GM04503 (cell line): ENCODE results near the gene WIPF1.
A peak's percentile ranks its signal among the peaks of the same experiment; 100 is the strongest.

Experiments used
- DNase-seq: peaks from one replicate; pipeline ENCODE4 v3.0.0-alpha.2; 2012; ENCODE audit warnings: low read depth

WIPF1 gene

DNA sequence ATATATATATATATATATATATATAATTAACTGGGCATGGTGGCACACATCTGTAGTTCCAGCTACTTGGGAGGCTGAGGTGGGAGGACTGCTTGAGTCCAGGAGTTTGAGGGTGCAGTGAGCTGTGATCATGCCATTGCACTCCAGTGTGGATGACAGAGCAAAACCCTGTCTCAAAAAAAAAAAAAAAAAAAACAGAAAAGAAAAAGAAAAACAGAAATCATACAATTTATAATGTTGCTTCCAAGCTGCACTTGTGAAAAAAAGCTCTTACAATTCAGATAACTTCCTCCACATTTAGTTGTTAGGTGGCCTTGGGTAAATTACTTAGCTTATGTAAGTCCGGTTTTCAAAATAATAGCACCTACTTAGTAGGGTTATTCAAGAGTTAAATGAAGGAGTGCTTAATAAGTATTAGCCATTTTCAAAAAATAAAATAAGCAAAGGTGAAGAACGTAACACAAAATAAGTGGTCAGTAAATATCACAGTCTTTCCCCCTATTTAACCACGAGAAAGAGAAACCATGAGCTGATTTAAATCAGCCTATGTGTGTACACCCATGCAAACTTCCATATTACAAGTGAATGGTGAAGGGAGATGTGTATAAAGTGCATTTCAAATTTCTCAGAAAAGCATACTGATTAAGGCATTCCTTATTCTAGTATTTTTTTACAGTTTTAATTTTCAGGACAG lies 2.3 kb downstream of the WIPF1 start:
- DNase-seq, result no peak

DNA sequence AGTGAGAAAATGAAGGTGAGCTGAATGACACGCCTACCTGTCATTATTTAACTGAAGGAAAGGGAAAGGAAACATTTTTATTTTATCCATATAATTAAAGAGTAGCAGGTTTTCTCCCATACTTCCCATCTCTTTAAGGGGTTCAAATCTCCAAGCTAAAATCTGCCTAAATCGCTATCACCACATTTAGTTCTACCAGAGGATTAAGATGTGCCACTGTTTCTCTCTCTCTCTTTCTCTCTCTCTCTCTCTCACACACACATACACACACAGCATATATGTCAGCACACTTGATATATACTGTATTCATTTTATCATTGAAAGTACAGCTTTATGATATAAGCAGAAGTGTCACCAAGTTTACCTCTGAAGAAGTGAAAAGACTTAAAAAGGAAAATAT lies 3.1 kb downstream of the WIPF1 start:
- no peak for DNase-seq

DNA sequence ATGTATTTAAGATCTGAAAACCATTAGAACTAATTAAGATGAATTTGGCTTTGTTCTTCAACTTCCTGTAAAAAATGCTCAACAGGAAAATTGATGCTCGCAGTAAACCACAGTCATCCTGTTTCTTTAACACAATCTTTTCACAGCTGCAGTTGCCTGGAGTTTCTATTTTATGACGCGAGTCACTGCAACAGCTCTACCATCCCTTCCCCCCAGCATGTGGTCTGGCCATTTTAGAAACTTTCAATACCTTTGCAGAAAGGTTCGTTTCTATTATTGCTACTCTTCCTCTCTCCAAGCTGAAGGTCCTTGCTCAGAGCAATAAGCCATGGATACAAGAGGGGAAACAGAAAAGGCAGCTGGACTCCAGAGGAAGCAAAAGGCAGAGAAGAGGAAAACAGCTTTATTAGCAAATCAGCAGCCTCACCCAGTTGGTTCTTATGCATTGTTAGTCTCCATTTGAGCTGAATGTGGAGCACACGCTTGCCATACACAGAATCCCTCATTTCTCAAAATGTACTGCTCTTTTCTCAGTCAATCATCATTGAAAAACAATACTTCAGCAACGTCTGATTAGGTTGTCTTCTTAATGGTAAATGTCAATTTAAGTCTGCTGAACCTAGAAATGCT lies 3.9 kb downstream of the WIPF1 start:
- no peak for DNase-seq

GRCh38 chr2:174593041-174593440 lies 4.6 kb downstream of the WIPF1 start:
- no peak for DNase-seq

DNA sequence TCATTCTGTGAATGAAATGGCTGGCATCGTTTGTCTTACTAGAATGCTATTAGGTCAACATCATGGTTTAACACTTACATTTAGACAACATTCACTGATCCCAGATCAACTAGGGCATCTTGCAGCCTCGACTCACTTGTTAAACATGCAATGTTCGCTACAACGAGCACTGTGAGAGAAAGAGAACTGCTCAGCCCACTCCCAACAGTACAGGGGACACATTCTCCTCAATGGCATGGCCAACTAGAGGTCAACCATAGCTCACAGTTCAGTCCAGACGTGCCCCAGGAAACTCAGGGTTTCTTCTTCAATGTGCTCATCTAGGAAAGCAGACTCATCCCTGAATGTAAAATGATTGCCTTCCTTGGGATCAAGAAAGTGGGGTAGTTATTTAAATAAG lies 5.9 kb downstream of the WIPF1 start:
- no peak for DNase-seq

DNA sequence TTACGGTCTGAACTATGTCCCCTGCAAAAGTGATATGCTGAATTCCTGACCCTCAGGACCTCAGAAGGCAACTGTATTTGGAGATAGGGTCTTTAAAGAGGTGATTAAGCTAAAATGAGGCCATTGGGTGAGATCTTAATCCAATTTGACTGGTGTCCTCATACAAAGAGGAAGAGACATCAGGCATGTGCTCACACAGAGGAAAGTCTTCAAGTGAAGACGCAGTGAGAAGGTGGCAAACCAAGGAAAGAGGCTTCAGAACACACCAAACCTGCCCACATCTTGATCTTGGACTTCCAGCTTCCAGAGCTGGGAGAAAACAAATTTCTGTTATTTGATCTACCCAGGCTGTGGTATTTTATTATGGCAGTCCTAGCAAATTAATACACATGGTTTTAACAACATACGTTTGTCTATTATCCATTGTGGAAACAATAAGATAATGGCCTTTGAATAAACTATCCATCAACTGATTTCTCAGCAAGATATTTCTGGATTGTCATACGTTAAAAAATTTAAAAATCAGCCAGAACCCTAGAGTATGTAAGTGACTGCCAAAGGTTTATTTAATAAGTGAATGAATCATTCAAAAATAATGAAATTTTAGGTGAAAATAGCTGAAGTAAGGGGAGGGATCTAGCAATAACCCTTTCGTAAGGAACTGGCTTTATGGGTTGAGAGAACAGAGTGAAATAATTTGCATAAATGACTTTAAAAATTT lies 6.5 kb downstream of the WIPF1 start:
- DNase-seq, result no peak

DNA sequence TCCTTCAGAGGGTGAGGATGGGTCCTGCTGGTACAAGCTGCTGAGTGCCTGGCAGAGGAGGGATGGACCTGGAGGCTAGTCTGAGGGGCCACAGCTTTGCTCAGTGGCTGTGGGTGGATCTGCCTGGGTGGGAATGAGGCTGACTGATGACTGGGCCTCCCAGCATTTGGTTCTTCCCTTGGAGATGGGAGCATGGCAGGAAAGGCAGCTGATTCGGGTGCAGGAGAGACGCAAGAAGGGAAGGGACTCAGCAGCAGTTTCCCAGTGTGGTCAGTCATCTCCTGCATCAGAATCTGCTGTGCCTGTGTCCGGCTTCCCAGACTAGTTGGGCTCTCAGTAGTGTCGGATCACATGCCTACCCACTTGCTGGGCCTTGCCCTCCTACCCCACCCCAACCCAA lies 7.3 kb downstream of the WIPF1 start:
- DNase-seq, result no peak

DNA sequence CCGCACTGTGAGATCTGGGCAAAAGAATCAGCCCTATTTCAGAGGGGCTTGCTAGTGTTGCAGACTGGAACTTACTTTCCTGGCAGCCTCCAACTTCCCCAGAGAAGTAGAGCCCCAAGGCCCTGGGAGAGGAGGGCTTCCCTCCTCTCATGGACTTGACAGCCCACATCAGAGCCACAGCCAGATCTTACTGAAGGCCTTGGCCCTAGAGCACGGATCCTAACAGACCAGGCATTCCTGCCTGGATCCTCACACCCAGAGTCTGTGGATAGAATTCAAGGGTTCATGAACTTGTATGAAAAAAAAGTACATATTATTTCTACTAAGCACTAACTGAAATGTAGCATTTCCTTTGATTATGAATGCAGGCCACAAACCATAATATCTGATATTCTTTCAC lies 8.3 kb downstream of the WIPF1 start:
- no peak for DNase-seq

DNA sequence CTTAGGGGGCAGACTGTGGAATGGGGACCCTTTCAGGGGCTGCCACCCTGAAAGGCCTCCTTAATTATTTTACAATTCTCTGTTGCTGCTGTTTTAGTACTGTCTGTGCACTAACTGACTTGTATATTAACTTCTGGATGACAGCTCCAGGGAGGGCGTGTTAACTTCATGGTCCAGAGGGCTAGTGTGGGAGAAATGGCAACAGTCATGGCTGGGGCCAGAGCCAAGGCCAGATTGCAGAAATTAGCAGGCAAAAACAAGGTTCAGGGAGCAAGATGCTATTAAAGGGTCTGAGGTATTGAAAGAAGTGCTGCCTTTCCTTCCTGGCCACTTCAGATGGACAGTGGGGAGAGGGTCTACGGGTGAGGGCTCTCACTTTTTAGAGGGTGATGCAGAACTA lies 9.1 kb downstream of the WIPF1 start:
- DNase-seq, result no peak

GRCh38 chr2:174587579-174587978 lies 10.0 kb downstream of the WIPF1 start:
- no peak for DNase-seq

- no peak for DNase-seq
Observed at GRCh38 chr2:174586418-174587295, 10.9 kb downstream of the WIPF1 start.

DNA sequence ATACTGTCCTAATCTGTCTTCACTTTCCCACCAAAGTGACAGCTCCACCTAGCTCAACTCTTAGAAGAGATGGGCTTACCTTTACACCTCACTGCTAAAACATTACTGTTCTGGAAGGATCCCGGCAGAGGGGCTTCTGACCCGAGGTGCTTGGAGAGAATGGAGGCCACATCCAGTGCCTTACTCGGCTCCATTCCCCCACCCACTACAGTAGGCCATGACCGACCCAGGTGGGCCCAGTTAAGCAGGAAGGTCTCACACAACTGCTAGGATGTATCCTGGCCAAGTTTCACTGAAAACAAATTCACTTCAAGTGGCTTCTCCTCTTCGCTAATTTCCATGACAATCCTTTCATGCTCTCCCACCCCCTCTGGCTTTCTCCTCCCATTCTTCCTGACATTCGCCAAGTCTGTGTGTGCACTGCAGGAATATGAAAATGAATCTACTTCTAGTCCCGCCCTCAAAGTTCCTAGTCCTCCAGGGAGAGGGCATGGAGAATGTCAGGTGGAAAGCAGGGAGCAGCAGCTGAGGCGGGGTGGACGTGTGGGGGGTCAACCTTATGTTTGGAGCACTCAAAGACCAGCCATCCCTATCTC lies 11.8 kb downstream of the WIPF1 start:
- no peak for DNase-seq

GRCh38 chr2:174585146-174585545 lies 12.5 kb downstream of the WIPF1 start:
- no peak for DNase-seq

- DNase-seq, result no peak
Observed at GRCh38 chr2:174581491-174581890, 16.1 kb downstream of the WIPF1 start.

- DNase-seq, result no peak
Observed at GRCh38 chr2:174580951-174581350, 16.7 kb downstream of the WIPF1 start.

DNA sequence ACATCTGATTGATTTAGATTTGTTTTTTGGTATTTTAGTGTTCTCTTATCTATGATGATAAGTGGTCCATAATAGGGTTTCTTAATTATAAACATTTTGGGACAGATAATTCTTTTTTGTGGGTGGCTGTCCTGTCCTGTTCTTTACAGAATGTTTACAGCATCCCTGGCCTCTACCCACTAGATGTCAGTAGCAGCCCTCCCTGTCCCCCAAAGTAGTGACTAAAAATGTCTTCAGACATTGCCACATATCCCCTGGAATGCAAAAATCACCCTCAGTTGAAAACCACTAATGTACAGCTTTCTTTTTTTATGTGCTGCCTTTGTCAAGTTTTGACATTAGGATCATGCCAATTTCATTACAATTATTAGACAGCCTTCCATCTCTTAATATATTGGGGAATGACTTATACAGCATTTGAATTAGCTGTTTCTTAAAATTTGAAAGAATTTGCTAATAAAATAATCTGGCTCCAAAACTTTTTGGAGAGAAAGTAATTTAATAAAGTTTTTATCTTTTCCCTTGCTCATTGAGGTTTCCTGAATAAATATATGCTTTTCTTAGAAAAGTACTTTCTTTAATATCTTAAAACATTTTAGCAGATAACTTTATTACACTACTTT lies 19.5 kb downstream of the WIPF1 start:
- DNase-seq, result peak; percentile 30

DNA sequence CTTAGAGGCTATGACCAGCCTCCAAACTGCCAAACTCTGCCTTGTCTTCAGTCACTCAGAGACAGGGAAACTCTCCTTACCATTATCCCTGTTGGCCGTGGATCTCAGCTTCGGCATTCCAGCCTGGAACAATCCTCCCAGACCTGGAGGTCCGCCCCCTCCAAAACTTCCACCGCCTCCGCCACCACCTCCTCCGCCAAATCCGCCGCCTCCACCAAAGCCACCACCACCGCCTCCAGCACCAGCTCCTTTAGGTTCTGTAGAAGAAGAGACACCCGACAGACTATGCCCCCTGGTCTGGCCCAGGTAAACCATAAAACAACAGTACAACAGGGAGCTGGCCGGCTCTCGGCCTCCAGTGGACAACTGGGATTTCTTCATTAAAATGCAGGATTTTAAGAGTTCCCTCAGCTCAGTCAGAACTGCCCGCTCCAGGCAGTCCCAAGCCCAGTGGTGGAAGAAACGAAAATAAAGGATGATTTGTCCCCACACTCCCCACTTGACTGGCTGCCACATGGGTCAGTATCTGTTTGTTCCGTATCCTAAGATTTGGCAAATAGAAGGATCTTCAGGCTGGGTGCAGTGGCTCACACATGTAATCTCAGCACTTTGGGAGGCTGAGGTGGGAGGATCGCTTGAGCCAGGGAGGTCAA lies 22.4 kb downstream of the WIPF1 start:
- DNase-seq, result no peak

DNA sequence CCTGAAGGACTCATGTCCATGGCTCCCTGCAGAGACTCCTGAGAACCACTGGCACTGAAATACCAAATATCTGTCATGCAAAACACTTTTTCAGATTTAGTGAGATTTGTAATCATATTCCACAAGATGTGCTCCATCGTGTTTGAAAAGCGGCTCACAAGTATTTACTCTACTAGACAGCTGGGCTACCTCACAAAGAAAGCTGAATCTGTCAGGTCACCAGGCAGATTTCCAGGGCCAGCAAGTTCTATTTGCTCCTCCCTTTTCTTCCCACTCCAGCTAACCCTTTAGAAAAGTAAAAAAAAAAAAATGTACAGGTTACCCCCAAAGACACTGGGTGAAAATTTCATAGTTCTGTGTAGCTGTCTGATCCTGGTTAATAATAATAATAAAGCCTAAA lies 22.9 kb downstream of the WIPF1 start:
- DNase-seq, result no peak

DNA sequence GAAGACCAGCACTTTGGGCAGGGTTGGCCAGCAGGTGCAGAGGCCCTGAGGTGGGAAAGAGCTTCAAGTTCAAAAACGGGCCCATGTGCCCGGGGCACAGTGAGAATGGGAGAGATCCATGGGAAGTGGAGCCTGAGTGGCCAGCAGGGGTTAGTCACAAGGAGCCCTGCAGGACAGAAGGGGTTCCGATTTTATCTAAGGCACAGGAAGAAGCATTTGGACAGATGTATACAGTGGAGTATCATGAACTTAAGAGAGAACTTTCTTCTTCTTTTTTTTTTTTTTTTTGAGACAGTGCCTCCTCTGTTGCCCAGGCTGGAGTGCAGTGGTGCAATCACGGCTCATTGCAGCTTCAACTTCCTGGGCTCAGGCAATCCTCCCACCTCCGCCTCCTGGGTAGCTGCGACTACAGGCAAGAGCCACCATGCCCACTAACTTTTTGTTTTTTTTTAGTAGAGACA lies 24.0 kb downstream of the WIPF1 start:
- DNase-seq, result no peak

DNA sequence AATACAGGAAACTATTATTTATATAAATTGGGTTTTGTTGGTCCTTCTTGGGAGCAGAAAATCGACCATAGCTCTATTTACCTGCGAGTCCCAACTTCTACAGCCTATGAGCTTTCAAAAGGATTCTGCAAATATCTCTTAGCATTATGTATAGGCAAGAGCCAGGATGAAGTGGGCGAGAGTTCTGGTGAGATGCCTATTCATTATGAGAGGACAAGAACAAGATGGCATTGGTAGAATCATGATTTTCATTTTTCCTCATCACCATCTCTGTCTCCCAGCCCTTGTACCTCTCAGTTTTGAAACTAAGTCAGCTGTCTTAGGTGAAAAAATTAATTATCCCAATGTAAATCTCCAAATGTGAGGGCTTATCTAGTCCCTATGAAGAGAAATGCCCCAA lies 25.0 kb downstream of the WIPF1 start:
- no peak for DNase-seq
